ENCODE results near the gene PRKN. TPM values are rescaled to one million over a fixed set of nuclear protein-coding genes. Genes with fewer than 3 reads are reported as not detected.

PRKN gene
- total and polyA plus RNA-seq, 2 experiments from 2014 or later, result 0.10 to 0.84 TPM

DNA sequence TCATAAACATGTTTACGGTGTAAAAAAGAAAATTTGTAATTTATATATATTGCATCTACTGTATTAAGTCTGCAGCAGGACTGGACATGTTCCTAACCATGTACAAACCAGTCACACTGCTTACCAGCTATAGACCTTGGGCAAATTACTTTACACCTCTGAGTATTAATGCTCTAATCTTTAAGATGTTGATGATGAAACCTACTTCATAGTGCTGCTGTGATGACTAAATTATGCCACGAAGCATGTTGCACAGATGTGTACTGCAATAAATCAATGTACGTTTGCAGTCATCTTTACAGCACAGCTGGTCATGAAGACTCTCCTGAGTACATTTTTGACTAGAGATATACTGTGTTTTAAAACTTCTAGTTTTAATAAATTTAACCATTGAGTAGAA, 42.6 kb downstream of the PRKN start:
- no peak for DNase-seq (ENCODE audit: low spot score)
- no peaks in the 10 kb centered on the region for H3K79me2 ChIP-seq (replicated peaks; ENCODE audit: insufficient read depth)
- H3K27me3 ChIP-seq (ENCODE audit: insufficient read depth), result no peaks in the 10 kb centered on the region
- H3K4me3 Mint-ChIP-seq, result no peak overlapping the region
- H4K20me1 ChIP-seq (replicated peaks; ENCODE audit: insufficient read depth), result no peaks in the 10 kb centered on the region
- H3K36me3 Mint-ChIP-seq (ENCODE audit: low read depth), result no peaks in the 10 kb centered on the region
- H3K4me1 Mint-ChIP-seq, result peaks cover 25% of the 10 kb centered on the region; the same call in 2 of the 3 replicates
- no peak overlapping the region for H3K27ac ChIP-seq (ENCODE audit: low read depth)
- H3K4me3 ChIP-seq, result no peak overlapping the region
- no peaks in the 10 kb centered on the region for H3F3A ChIP-seq (replicated peaks; ENCODE audit: low read depth)
- H3K36me3 ChIP-seq (ENCODE audit: insufficient read depth), result no peaks in the 10 kb centered on the region
- H3K27ac Mint-ChIP-seq, result no peak overlapping the region
- no peak overlapping the region for H3K4me2 ChIP-seq
- H3K9me3 Mint-ChIP-seq, result no peaks in the 10 kb centered on the region; the same call in 2 of the 3 replicates
- no peaks in the 10 kb centered on the region for H3K9me2 ChIP-seq (ENCODE audit: insufficient read depth)
- no peaks in the 10 kb centered on the region for H3K27me3 Mint-ChIP-seq (ENCODE audit: insufficient read depth, low read depth, poor library complexity)
- TF ChIP-seq, protein P1, sequence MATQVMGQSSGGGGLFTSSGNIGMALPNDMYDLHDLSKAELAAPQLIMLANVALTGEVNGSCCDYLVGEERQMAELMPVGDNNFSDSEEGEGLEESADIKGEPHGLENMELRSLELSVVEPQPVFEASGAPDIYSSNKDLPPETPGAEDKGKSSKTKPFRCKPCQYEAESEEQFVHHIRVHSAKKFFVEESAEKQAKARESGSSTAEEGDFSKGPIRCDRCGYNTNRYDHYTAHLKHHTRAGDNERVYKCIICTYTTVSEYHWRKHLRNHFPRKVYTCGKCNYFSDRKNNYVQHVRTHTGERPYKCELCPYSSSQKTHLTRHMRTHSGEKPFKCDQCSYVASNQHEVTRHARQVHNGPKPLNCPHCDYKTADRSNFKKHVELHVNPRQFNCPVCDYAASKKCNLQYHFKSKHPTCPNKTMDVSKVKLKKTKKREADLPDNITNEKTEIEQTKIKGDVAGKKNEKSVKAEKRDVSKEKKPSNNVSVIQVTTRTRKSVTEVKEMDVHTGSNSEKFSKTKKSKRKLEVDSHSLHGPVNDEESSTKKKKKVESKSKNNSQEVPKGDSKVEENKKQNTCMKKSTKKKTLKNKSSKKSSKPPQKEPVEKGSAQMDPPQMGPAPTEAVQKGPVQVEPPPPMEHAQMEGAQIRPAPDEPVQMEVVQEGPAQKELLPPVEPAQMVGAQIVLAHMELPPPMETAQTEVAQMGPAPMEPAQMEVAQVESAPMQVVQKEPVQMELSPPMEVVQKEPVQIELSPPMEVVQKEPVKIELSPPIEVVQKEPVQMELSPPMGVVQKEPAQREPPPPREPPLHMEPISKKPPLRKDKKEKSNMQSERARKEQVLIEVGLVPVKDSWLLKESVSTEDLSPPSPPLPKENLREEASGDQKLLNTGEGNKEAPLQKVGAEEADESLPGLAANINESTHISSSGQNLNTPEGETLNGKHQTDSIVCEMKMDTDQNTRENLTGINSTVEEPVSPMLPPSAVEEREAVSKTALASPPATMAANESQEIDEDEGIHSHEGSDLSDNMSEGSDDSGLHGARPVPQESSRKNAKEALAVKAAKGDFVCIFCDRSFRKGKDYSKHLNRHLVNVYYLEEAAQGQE (IDR thresholded peaks at IDR 0.05; ENCODE audit: unreplicated experiment), result no peak
- TF ChIP-seq EZH2 (IDR thresholded peaks at IDR 0.05; ENCODE audit: low read depth, unreplicated experiment), result no peak
- no peak for TF ChIP-seq STAT1 (IDR thresholded peaks at IDR 0.05; ENCODE audit: unreplicated experiment)
- TF ChIP-seq POLR2AphosphoS5 (IDR thresholded peaks at IDR 0.05; ENCODE audit: low read depth), result no peak
- no peak for TF ChIP-seq JUNB (IDR thresholded peaks at IDR 0.05; ENCODE audit: unreplicated experiment)
- no peak for TF ChIP-seq ZNF114 (CRISPR knock-in tag; IDR thresholded peaks at IDR 0.05)
- TF ChIP-seq CREB1 (CRISPR knock-in tag; IDR thresholded peaks at IDR 0.05; ENCODE audit: low read depth), result no peak
- no peak for TF ChIP-seq NANOG (IDR thresholded peaks at IDR 0.05; ENCODE audit: borderline replicate concordance)
- no peak for TF ChIP-seq ETS1 (IDR thresholded peaks at IDR 0.05)
- TF ChIP-seq ZNF462 (CRISPR knock-in tag; IDR thresholded peaks at IDR 0.05), result no peak
- no peak for TF ChIP-seq CTCF (conservative IDR thresholded peaks at IDR 0.05; ENCODE audit: low read depth in 2 of 2)
- TF ChIP-seq EZH2phosphoT487 (IDR thresholded peaks at IDR 0.05; ENCODE audit: unreplicated experiment), result no peak
- TF ChIP-seq ZNF331 (CRISPR knock-in tag; IDR thresholded peaks at IDR 0.05; ENCODE audit: low read depth), result no peak
- H2AFZ ChIP-seq, result no peak overlapping the region
- ATAC-seq, result no peak
- H3K4me1 ChIP-seq (ENCODE audit: insufficient read depth), result peaks cover 12% of the 10 kb centered on the region

Data from GM23338 (cell line).